ENCODE data around the gene ADGRG7. TPM values are rescaled to one million over a fixed set of nuclear protein-coding genes. Genes with fewer than 3 reads are reported as not detected.
A peak's percentile ranks its signal among the peaks of the same experiment; 100 is the strongest.

ADGRG7 gene
- total RNA-seq, 1 donor from 2014 or later: not detected

DNA sequence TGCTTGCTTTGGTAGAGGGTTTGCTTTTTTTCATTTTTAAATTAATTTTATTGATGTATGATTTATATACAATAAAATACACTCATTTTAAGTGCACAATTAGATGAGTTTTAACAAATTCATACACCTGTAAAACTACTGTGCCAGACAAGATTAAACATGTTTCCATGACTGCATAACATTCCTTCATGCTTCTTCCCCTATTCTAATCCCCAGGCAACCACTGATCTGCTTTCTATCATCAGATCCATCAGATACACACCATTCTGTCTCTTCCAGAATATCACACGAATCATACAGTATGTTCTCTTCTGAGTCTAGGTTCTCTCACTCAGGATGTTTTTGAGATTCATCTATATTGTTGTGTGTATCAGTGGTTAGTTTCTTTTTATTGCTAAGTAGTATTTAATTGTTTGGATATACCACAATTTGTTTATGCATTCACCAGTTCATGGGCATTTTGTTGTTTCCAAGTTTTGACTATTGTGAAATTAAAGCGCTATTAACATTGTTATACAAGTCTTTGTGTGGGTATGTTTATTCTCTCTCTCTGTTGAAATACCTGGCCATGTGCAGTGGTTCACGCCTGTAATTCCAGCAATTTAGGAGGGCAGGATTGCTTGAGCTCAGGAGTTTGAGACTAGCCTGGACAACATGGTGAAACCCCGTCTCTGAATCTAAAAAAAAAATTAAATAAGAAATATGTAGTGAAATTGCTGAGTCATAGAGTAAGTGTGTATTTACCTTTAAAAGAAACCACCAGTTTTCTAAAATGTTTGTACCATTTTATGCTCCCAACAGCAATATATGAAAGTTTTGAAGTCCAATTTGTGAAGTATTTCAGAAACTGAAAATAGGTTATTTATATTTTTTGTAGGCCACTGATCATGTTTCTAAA, 92.9 kb downstream of the ADGRG7 start:
- Mint-ChIP-seq H3K9me3 (ENCODE audit: low read depth) (no peaks in the 10 kb centered on the region), H3K4me3 (ENCODE audit: unreplicated experiment) (no peak overlapping the region), H3K27ac (ENCODE audit: unreplicated experiment) (no peak overlapping the region), H3K36me3 (ENCODE audit: low read depth) (no peaks in the 10 kb centered on the region), H3K4me1 (ENCODE audit: low read depth) (peaks cover under 1% of the 10 kb centered on the region), H3K27me3 (ENCODE audit: low read depth) (peaks cover 26% of the 10 kb centered on the region)
- DNase-seq (ENCODE audit: low spot score): no peak
- TF ChIP-seq, protein P1, sequence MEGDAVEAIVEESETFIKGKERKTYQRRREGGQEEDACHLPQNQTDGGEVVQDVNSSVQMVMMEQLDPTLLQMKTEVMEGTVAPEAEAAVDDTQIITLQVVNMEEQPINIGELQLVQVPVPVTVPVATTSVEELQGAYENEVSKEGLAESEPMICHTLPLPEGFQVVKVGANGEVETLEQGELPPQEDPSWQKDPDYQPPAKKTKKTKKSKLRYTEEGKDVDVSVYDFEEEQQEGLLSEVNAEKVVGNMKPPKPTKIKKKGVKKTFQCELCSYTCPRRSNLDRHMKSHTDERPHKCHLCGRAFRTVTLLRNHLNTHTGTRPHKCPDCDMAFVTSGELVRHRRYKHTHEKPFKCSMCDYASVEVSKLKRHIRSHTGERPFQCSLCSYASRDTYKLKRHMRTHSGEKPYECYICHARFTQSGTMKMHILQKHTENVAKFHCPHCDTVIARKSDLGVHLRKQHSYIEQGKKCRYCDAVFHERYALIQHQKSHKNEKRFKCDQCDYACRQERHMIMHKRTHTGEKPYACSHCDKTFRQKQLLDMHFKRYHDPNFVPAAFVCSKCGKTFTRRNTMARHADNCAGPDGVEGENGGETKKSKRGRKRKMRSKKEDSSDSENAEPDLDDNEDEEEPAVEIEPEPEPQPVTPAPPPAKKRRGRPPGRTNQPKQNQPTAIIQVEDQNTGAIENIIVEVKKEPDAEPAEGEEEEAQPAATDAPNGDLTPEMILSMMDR (IDR thresholded peaks at IDR 0.05): no peak

- H3K27me3 Mint-ChIP-seq (ENCODE audit: low read depth): peaks cover 24% of the 10 kb centered on the region
- H3K27ac Mint-ChIP-seq (ENCODE audit: unreplicated experiment): no peak overlapping the region
- no peak overlapping the region for H3K4me3 Mint-ChIP-seq (ENCODE audit: unreplicated experiment)
- H3K9me3 Mint-ChIP-seq (ENCODE audit: low read depth): no peaks in the 10 kb centered on the region
- H3K4me1 Mint-ChIP-seq (ENCODE audit: low read depth): no peaks in the 10 kb centered on the region
- TF ChIP-seq, protein P1 (IDR thresholded peaks at IDR 0.05): no peak
- no peak for DNase-seq (ENCODE audit: low spot score)
- no peaks in the 10 kb centered on the region for H3K36me3 Mint-ChIP-seq (ENCODE audit: low read depth)
These were observed 93.6 kb downstream of the ADGRG7 start for GRCh38 chr3:100702980-100703345.

DNA sequence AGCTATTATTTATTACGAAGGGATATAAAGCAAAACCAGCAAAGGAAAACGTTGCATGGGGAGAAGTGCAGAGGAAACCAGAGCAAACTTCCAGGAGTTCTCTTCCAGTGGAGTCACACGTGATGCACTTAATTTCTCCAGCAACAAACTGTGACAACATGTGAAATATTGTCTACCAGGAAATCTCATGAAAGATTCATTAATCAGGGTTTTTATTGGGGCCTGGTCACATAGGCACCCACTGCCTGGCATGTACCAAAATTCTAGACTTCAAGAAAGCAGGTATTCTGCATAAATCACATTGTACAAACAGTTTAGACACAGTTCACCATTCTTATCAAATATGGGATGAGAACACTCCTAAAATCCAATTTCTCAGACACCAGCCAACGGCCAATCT, 94.5 kb downstream of the ADGRG7 start:
- H3K27ac Mint-ChIP-seq (ENCODE audit: unreplicated experiment): no peak overlapping the region
- DNase-seq (ENCODE audit: low spot score): no peak
- peaks cover 16% of the 10 kb centered on the region for H3K27me3 Mint-ChIP-seq (ENCODE audit: low read depth)
- peaks cover 3% of the 10 kb centered on the region for H3K9me3 Mint-ChIP-seq (ENCODE audit: low read depth)
- H3K36me3 Mint-ChIP-seq (ENCODE audit: low read depth): no peaks in the 10 kb centered on the region
- TF ChIP-seq, protein P1 (IDR thresholded peaks at IDR 0.05): no peak
- no peak overlapping the region for H3K4me3 Mint-ChIP-seq (ENCODE audit: unreplicated experiment)
- H3K4me1 Mint-ChIP-seq (ENCODE audit: low read depth): peaks cover 5% of the 10 kb centered on the region

- no peak overlapping the region for H3K4me3 Mint-ChIP-seq (ENCODE audit: unreplicated experiment)
These were observed 97.0 kb downstream of the ADGRG7 start for GRCh38 chr3:100706365-100706764.

DNA sequence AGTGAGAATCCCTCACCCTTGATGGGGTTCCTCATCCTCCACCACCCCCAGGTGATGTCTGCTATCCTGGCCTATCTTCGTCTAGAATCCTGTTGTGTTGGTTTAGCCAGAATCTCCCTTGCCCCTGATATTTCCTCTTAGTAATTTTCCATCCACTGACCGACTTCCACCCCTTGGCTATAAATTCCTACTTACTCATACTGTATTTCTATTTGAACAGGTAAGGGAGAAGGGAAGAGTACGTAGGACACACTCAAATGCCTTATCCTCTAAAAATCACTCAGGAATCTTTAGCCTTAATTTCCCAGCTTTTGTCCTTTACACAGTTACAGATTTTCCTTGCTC, 99.2 kb downstream of the ADGRG7 start:
- Mint-ChIP-seq H3K4me1 (ENCODE audit: low read depth) (peaks cover 37% of the 10 kb centered on the region), H3K9me3 (ENCODE audit: low read depth) (peaks cover 5% of the 10 kb centered on the region), H3K27ac (ENCODE audit: unreplicated experiment) (peak overlapping the region; percentile 95), H3K27me3 (ENCODE audit: low read depth) (peaks cover 1% of the 10 kb centered on the region), H3K36me3 (ENCODE audit: low read depth) (peaks cover 6% of the 10 kb centered on the region), H3K4me3 (ENCODE audit: unreplicated experiment) (peak overlapping the region; percentile 84)
- TF ChIP-seq, protein P1 (IDR thresholded peaks at IDR 0.05): no peak
- DNase-seq (ENCODE audit: low spot score): no peak

More at GRCh38 chr3:100706365-100706764, 97.0 kb downstream of the ADGRG7 start:
- no peak overlapping the region for H3K27ac Mint-ChIP-seq (ENCODE audit: unreplicated experiment)
- H3K9me3 Mint-ChIP-seq (ENCODE audit: low read depth): peaks cover 5% of the 10 kb centered on the region
- H3K27me3 Mint-ChIP-seq (ENCODE audit: low read depth): peaks cover 1% of the 10 kb centered on the region
- TF ChIP-seq, protein P1 (IDR thresholded peaks at IDR 0.05): no peak
- DNase-seq (ENCODE audit: low spot score): no peak
- H3K4me1 Mint-ChIP-seq (ENCODE audit: low read depth): peaks cover 17% of the 10 kb centered on the region
- H3K36me3 Mint-ChIP-seq (ENCODE audit: low read depth): peaks cover 4% of the 10 kb centered on the region

Data from chondrocyte (in vitro differentiated cells).